GM19328 (cell line): ENCODE data around the gene GTF2A1.

Experiments used
- ATAC-seq: cut with Tn5 transposase; IDR thresholded peaks from one replicate; pipeline ENCODE4 v1.9.1; 2021; ENCODE audit warnings: mild to moderate bottlenecking, moderate library complexity; ENCODE audit not compliant: unreplicated experiment

The GTF2A1 gene

DNA sequence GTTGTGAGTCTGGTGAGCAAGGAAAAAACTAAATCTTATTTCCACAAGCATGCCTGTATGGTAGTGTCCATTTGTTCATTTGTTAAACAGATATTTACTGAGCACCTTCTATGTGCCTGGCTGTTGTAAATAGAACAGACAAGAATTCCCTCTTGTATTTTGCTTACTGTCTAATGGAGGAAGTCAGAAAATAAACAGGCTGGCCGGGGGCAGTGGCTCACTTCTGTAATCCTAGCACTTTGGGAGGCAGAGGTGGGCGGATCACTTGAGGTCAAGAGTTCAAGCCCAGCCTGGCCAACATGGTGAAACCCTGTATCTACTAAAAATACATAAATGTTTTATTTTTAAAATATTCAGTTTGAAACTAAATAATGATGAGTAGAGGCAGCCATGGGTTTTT lies 79.3 kb downstream of the GTF2A1 start:
- ATAC-seq = no peak

- ATAC-seq = no peak
These were observed 82.3 kb downstream of the GTF2A1 start for GRCh38 chr14:81138429-81138828.

- no peak for ATAC-seq
These were observed 83.4 kb downstream of the GTF2A1 start for GRCh38 chr14:81137316-81137715.

DNA sequence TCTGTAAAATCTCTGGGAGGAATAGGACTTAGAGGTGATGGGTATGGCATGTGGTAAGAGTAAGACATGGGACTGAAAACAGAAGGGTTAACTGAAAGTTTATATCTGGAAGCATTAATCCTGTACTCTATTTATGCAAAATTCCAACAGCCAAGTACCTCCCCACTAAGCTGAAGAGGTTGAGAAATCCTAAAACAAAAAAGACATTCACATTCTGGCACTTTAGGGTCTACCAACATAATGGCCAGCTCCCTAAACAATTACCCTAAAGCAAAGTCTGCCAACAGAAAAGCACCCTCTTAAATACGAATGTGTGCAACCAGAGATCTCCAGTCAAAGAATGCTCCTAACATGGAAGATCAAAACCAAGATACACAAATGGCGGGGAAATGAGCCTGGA lies 87.4 kb downstream of the GTF2A1 start:
- no peak for ATAC-seq

- ATAC-seq = no peak
These were observed 88.3 kb downstream of the GTF2A1 start for GRCh38 chr14:81132468-81132867.

DNA sequence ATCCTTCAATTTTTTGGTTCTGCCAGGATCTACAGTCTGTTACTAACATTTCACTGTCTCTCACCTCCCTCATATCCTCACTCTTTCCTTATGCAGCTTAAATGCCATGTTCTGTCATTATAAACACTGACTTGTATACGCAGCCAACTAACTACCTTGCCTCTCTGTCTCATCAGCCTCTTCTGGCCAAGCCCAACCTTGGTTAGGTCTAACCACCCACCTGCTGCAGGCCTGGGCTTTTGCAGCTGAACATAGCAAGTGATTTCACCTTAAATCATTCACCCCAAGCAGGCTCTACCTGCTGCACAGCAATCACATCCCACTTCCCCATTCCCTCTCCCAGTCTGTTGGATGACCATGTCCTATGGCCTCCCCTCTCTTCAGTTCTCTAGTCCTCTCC lies 91.5 kb downstream of the GTF2A1 start:
- ATAC-seq = no peak

GRCh38 chr14:81127785-81128184 lies 93.0 kb downstream of the GTF2A1 start:
- ATAC-seq = no peak

- no peak for ATAC-seq
These were observed 95.2 kb downstream of the GTF2A1 start for GRCh38 chr14:81125536-81125935.
